Nephron progenitor cell (in vitro differentiated cells): Measurements from ENCODE around the gene EFNA5.

ENCODE experiments used
- DNase-seq: peaks from one replicate; pipeline ENCODE4 v3.0.0; 2021
- H3K27ac Mint-ChIP-seq: 2 replicates; pipeline ENCODE4 v1.8.0; 2021; ENCODE audit warnings: mild to moderate bottlenecking, moderate library complexity, mixed read lengths
- H3K27me3 Mint-ChIP-seq: 2 replicates; pipeline ENCODE4 v1.8.0; 2021; ENCODE audit warnings: mild to moderate bottlenecking, low read depth, mixed read lengths; ENCODE audit not compliant: poor library complexity
- H3K36me3 Mint-ChIP-seq: 2 replicates; pipeline ENCODE4 v1.8.0; 2021; ENCODE audit warnings: low read depth, mixed read lengths
- H3K4me1 Mint-ChIP-seq: 2 replicates; pipeline ENCODE4 v1.8.0; 2021; ENCODE audit warnings: mixed read lengths
- H3K4me3 Mint-ChIP-seq: 2 replicates; pipeline ENCODE4 v1.8.0; 2021; ENCODE audit warnings: mild to moderate bottlenecking, moderate library complexity, mixed read lengths
- H3K9me3 Mint-ChIP-seq: 2 replicates; pipeline ENCODE4 v1.8.0; 2021; ENCODE audit warnings: mild to moderate bottlenecking, moderate library complexity, mixed read lengths
- TF ChIP-seq, protein P1 (sequence below): fragments of 200-600 bp; sonication (generic); IDR thresholded peaks from 2 replicates; pipeline ENCODE4 v1.5.0; 2021; ENCODE audit warnings: antibody characterized with exemption

EFNA5 gene

GRCh38 chr5:107384256-107384655 lies 286.5 kb downstream of the EFNA5 start:
- TF ChIP-seq, protein P1, sequence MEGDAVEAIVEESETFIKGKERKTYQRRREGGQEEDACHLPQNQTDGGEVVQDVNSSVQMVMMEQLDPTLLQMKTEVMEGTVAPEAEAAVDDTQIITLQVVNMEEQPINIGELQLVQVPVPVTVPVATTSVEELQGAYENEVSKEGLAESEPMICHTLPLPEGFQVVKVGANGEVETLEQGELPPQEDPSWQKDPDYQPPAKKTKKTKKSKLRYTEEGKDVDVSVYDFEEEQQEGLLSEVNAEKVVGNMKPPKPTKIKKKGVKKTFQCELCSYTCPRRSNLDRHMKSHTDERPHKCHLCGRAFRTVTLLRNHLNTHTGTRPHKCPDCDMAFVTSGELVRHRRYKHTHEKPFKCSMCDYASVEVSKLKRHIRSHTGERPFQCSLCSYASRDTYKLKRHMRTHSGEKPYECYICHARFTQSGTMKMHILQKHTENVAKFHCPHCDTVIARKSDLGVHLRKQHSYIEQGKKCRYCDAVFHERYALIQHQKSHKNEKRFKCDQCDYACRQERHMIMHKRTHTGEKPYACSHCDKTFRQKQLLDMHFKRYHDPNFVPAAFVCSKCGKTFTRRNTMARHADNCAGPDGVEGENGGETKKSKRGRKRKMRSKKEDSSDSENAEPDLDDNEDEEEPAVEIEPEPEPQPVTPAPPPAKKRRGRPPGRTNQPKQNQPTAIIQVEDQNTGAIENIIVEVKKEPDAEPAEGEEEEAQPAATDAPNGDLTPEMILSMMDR: no peak
- Mint-ChIP-seq H3K4me1 (peaks cover 45% of the 10 kb centered on the region), H3K36me3 (peaks cover 25% of the 10 kb centered on the region), H3K27me3 (peaks cover 3% of the 10 kb centered on the region), H3K27ac (no peak overlapping the region), H3K4me3 (no peak overlapping the region), H3K9me3 (no peaks in the 10 kb centered on the region)
- no peak for DNase-seq

GRCh38 chr5:107383414-107383813 lies 287.3 kb downstream of the EFNA5 start:
- Mint-ChIP-seq H3K4me1 (peaks cover 42% of the 10 kb centered on the region), H3K36me3 (peaks cover 25% of the 10 kb centered on the region), H3K27me3 (peaks cover 3% of the 10 kb centered on the region), H3K9me3 (no peaks in the 10 kb centered on the region), H3K27ac (no peak overlapping the region), H3K4me3 (no peak overlapping the region)
- TF ChIP-seq, protein P1: no peak
- DNase-seq: no peak

GRCh38 chr5:107381189-107381856 lies 289.4 kb downstream of the EFNA5 start:
- DNase-seq: no peak
- Mint-ChIP-seq H3K27me3 (peaks cover 3% of the 10 kb centered on the region), H3K4me3 (no peak overlapping the region), H3K4me1 (peaks cover 37% of the 10 kb centered on the region), H3K36me3 (peaks cover 35% of the 10 kb centered on the region), H3K27ac (peak overlapping the region; percentile 66), H3K9me3 (no peaks in the 10 kb centered on the region)
- TF ChIP-seq, protein P1: no peak

DNA sequence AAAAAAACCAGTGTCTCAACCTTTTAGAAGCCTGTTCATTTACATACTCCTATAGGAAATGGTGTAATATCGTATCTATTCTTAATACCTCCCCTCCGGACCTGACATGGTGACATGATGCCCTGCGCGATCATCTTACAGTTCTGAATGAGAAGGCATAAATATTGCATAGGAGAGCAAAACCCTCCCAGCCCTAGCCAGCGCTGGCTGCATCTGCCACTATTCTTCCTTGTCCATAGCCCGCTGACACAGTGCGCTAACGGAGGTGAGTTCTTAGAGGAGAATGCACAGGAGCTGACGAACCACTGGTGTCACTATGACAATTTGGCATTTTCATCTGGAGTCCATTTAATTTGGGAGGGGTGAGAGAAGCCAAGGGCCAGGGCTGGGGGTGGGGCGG lies 290.1 kb downstream of the EFNA5 start:
- H3K4me3 Mint-ChIP-seq: no peak overlapping the region
- H3K9me3 Mint-ChIP-seq: no peaks in the 10 kb centered on the region
- peaks cover 30% of the 10 kb centered on the region for H3K36me3 Mint-ChIP-seq
- H3K27ac Mint-ChIP-seq: peak overlapping the region; percentile 54
- H3K27me3 Mint-ChIP-seq: peaks cover 3% of the 10 kb centered on the region
- no peak for DNase-seq
- H3K4me1 Mint-ChIP-seq: peaks cover 30% of the 10 kb centered on the region
- TF ChIP-seq, protein P1: no peak

DNA sequence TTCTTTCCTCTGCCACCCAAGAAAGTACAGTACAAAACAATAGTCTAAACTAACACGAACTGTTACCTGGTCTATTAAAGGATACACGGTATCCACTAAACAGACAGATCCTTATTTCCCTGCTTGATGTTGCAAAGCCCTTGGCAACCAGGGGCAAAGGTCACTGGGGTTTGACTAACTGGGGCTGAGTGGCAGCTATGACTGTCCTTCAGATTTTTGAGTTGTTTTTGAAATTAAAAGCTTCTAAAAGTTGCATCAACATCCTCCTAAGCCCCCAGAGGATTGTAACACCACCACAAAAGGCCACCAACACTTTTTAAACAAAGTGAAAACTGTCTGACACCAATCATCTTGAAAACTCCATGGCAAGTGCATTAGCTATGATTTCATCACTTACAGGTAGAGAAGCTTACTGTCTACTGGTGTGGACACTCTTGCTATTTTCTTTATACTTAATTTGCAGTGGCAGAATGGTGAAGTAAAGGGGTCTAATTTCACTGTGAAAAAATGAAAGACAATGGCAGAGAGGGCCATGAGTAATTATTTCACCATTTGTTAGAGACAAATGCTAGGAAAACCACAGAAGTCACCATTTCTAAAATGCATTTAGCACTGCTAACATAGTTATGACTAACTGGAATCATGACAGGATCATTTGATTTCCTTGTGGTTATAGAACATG lies 292.4 kb downstream of the EFNA5 start:
- no peaks in the 10 kb centered on the region for H3K9me3 Mint-ChIP-seq
- DNase-seq: no peak
- H3K27ac Mint-ChIP-seq: no peak overlapping the region
- H3K27me3 Mint-ChIP-seq: no peaks in the 10 kb centered on the region
- TF ChIP-seq, protein P1: no peak
- H3K4me3 Mint-ChIP-seq: no peak overlapping the region
- peaks cover 29% of the 10 kb centered on the region for H3K4me1 Mint-ChIP-seq
- H3K36me3 Mint-ChIP-seq: peaks cover 21% of the 10 kb centered on the region

DNA sequence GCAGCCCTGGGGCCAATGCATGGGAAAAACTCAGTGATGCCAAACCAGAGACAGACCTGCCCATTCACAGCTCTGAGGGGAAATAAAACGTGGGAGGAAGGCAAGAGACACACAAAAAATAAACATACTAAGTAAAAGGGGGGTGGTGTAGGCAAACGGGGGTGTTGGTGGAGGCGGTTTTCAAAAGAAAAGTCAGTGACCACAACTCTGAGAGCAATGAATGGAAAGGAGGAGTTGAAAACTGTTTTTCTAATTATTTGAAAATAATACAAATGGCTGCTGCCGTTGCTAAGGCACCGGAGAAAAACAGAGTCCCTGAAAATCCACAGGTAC lies 293.5 kb downstream of the EFNA5 start:
- peaks cover 20% of the 10 kb centered on the region for H3K36me3 Mint-ChIP-seq
- peak overlapping the region; percentile 69 for H3K27ac Mint-ChIP-seq
- DNase-seq: no peak
- no peak overlapping the region for H3K4me3 Mint-ChIP-seq
- peaks cover 35% of the 10 kb centered on the region for H3K4me1 Mint-ChIP-seq
- TF ChIP-seq, protein P1: no peak
- no peaks in the 10 kb centered on the region for H3K27me3 Mint-ChIP-seq
- no peaks in the 10 kb centered on the region for H3K9me3 Mint-ChIP-seq
